ENCODE measurements around the gene CYP4Z1.
"Not testable (repeated sequence)": the region's sequence is repeated elsewhere in the genome, so short reads cannot be mapped to it uniquely, and the experiment has no call there.

CYP4Z1 gene

DNA sequence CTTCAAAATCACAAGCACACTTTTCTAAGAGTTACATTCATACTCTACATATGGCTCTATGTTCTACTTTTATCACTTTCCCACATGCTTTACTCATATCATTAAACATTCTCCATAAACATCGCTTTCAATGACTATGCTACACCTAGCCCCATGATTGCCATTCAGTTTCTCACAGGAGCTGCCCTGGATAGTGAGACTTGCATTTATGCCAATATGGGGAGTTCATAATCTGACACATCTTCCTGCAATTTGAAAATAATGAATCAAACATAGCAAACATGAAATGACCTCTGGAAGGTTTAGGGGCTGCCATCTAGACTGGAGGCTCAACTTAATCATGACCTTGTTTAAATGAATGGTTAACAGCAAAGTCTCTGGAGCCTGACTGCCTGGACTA lies 61.2 kb downstream of the CYP4Z1 start:
- DNase-seq (ENCODE audit: low read depth in 2 of 2), result no peak

DNA sequence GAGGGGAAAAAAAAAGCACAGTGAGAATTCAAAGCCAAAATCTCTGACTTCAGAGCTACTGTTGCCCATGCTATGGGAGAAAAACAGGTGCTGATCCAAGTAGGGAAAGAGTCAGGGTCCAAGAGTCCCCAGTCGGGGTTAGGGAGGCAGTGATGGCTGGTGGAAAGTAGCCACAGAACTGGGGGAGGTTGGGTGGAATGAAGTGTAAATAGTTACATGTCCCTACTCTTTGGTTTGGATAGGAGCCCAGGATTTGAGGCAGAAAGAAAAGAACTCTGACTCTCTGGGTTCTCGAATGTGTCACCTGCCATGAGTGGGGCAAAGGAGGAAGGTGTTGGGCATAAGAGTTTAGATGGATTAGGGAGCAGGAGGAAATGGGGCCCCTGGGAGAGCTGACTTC lies 61.8 kb downstream of the CYP4Z1 start:
- not testable (repeated sequence) for DNase-seq (ENCODE audit: low read depth in 2 of 2)

DNA sequence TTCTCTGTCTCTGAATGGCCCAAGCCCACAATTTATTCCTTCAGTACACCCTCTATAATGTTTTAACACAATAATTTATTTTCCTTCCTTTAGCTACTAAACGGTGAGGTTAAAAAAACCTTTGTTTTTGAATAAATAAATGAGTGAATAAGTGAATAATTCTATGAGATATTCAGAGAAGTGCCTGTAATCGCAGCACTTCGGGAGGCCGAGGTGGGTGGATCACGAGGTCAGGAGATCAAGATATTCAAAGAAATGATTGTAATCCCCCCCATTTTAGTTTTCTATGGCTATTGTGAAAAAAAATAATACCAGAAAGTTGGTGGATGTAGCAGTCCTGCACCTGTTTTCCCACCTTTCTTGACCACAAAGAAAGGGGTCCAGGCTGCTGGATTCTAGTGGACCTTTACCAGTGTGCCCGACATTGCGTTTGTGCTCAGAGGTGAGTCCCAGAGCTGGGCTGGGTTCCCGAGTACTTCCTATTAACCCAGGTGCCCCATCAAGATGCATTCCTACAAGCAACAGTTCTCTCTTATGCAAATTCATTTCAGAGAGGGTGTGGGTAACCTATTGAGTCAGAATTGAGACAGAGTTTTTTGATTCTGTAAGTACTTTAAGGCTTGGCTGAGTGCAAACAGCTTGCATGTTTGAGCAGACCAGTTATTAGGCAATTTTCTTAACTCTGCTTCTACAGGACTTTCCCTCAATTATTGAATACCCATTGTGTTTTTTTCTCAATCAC lies 62.6 kb downstream of the CYP4Z1 start:
- DNase-seq (ENCODE audit: low read depth in 2 of 2), result not testable (repeated sequence)

DNA sequence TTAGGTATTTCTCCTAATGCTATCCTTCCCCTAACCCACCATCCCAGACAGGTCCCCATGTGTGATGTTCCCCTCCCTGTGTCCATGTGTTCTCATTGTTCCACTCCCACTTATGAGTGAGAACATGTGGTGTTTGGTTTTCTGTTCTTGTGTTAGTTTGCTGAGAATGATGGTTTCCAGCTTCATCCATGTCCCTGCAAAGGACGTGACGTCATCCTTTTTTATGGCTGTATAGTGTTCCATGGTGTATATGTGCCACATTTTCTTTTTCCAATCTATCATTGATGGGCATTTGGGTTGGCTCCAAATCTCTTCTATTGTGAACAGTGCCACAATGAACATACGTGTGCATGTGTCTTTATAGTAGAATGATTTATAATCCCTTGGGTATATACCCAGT lies 65.6 kb downstream of the CYP4Z1 start:
- DNase-seq (ENCODE audit: low read depth in 2 of 2), result not testable (repeated sequence)

DNA sequence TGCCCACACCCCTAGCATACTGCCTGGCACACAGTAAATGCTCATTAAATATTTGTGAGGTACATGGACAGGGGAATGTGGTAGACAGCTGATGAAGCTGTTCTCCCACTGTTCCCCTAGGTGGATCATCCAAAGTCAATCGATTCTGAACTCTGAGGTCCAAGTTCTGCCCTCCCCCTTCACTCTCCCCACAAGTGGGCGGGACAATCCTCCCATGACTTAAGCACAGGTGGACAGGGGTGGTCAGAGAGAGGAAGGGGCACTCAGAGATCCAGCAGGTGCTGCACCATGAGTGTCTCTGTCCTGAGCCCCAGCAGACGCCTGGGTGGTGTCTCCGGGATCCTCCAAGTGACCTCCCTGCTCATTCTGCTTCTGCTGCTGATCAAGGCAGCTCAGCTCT lies 70.2 kb downstream of the CYP4Z1 start, which contains the start of gene CYP4A22:
Gene CYP4A22, plus strand, starts transcription at position 244 of the 400 bp plus-strand sequence. Its CDS starts 45 bp downstream, at position 289.
- DNase-seq (ENCODE audit: low read depth in 2 of 2), result no peak

DNA sequence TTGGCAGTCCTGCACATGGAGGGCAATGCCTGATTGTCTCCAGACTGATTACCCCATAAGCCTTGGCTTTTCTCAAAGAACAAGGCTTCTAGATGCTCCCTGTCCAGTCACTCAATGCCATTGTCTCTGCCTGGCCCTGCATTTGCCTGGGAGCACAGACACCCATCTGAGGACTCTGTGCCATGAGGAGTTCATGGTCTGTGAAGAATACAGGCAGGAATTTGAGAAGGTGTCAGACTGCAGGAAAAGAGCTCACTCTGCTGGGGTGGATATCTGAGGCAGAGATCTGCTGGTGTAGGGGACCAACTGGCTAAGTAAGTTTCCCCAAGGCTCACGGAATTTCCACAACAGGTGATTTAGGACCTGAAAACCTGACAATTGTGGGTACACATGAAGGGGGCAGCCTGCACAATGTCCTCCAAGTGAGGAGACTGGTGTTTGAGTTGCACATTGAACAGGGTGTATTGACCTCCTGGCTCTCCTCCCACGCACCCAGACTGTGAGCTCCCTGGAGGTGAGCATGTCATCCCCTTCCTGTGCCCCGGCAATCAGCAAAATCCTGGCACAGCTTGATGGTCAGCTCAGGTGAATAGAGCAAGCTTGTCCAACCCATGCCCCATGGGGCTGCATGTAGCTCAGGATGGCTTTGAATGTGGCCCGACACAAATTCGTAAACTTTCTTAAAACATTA lies 71.0 kb downstream of the CYP4Z1 start:
- no peak for DNase-seq (ENCODE audit: low read depth in 2 of 2)

DNA sequence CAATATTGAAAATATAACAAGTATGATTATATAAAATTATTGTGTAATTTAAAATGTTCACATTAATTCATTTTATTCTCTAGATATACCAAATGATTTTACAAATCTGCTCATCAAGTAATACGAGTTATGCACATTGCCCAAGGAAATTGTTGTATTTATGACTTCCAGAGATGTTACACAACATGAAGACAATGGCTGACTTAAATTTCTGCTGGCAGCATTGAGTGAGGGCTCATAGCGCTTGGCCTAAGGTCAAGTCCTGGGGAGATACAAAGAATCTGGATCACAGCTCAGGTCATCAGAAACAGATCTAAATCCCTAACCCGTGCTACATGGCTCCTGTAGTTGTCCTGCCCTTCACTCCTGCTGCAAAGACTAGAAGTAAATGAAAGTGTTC lies 73.3 kb downstream of the CYP4Z1 start:
- not testable (repeated sequence) for DNase-seq (ENCODE audit: low read depth in 2 of 2)

DNA sequence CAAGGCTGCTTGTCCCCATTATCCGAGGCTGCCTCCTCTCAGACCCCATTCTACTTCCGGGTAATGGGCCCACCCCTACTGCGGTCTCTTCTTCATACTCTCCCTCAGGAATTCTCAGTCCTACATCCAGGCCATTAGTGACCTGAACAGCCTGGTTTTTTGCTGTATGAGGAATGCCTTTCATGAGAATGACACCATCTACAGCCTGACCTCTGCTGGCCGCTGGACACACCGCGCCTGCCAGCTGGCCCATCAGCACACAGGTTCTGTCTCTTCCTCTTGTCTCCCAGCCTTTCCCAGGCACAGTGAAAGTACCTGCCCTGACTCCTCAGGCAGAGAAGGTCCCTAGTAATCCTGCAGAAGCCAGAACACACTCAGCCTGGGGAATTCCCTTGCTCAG lies 76.6 kb downstream of the CYP4Z1 start:
- not testable (repeated sequence) for DNase-seq (ENCODE audit: low read depth in 2 of 2)

DNA sequence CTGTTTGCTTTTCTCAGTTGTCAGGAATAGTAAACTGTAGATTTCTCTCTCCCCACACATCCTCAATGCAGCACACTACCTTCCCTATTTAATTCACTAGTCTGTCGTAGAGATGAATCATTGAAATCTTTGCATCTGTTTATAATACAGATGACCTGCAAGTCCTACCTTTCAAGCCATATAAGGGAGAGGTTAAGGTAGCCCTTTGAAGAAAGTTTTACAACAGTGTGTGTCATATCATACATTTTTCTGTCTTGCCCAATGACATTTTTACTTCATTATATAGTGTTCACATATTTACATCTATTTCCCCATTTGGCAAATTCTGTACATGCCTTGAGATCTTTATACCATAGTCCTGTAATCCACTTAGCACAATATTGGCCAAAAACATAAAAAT lies 79.5 kb downstream of the CYP4Z1 start:
- not testable (repeated sequence) for DNase-seq (ENCODE audit: low read depth in 2 of 2)

DNA sequence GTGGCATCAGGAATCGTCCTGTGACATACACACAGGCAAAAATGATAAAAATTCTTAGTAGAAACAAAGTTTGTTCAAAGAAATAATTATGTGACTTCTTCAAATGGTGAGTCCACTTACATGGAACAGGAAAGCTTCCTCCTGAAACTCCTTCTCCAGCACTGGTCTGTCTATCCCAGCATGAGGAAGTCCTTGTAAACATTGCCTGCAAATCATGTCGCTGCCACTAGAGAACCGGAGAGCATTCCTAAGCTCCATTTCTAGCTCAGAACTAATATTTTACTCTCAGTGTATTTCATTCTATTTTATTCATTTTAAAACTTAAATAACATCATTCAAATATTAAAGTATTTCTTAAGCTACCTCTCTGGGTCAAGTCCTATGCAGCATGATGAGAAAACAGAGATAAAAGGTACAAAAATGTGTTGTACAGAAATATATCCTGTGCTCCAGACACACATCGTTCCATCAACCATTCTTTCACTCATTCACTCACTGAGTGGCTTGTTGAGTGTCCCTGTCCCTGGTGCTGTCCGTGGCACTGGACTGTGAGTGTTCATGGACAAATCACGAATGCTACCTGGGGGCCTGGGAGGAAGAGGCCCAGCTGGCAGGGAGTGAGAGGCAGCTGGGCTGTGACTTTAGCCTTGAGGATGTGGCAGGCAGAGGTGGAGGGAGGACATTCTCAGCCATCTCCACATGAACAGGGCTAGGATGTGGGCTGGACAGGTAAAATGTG lies 80.2 kb downstream of the CYP4Z1 start:
- no peak for DNase-seq (ENCODE audit: low read depth in 2 of 2)

DNA sequence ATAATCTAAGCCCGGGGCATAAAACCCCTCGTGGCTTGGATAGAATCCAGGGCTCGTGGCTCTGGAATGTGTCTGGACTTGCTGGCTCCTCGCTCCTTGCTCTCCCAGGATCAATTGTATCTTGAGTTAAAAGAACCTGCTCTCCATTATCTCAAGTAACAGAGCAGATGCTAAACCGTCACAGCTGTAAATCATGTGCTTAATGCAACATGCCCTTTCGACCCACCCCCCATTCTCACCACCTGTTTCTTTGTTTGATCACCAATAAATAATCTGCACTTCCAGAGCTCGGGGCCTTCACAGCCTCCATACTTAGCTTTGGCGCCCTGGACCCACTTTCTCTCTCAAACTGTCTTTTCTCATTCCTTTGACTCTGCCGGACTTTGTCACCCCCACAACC lies 82.1 kb downstream of the CYP4Z1 start:
- not testable (repeated sequence) for DNase-seq (ENCODE audit: low read depth in 2 of 2)

DNA sequence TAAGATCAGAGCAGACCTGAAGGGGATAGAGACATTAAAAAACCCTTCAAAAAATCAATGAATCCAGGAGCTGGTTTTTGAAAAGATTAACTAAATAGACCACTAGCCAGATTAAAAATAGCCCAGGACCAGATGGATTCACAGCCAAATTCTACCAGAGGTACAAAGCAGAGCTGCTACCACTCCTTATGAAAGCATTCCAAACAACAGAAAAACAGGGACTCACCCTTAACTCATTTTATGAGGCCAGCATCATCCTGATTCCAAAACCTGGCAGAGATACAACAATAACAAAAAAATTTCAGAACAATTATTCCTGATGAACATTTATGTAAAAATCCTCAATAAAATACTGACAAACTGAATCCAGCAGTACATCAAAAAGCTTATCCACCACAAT lies 89.4 kb downstream of the CYP4Z1 start:
- DNase-seq (ENCODE audit: low read depth in 2 of 2), result not testable (repeated sequence)

DNA sequence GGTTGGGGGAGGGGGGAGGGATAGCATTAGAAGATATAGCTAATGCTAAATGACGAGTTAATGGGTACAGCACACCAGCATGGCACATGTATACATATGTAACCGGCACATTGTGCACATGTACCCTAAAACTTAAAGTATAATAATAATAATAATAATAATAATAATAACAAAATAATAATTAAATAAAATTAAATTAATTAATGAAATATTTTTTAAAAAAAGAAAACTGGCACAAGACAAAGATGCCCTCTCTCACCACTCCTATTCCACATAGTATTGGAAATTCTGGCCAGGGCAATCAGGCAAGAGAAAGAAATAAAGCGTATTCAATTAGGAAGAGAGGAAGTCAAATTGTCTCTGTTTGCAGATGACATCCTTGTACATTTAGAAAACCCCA lies 90.9 kb downstream of the CYP4Z1 start:
- DNase-seq (ENCODE audit: low read depth in 2 of 2), result not testable (repeated sequence)

DNA sequence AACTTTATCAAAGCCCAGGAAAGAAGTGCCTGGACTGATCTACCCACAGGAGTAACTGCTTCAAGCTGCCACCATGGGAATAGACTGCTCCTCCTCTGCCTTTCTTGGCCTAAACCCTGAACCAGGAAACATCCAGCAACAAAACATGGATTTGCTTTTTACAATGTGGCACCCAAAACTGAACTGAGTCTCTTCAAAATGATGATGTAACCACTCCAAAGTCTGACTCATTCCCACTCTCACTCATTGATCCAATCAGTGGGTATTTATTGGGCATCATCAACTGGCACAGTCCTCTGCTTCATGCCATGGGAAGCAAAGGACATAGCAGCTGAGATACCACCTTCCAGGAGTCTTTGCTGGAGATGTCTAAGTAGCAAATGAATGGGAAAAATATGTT lies 93.7 kb downstream of the CYP4Z1 start:
- no peak for DNase-seq (ENCODE audit: low read depth in 2 of 2)

DNA sequence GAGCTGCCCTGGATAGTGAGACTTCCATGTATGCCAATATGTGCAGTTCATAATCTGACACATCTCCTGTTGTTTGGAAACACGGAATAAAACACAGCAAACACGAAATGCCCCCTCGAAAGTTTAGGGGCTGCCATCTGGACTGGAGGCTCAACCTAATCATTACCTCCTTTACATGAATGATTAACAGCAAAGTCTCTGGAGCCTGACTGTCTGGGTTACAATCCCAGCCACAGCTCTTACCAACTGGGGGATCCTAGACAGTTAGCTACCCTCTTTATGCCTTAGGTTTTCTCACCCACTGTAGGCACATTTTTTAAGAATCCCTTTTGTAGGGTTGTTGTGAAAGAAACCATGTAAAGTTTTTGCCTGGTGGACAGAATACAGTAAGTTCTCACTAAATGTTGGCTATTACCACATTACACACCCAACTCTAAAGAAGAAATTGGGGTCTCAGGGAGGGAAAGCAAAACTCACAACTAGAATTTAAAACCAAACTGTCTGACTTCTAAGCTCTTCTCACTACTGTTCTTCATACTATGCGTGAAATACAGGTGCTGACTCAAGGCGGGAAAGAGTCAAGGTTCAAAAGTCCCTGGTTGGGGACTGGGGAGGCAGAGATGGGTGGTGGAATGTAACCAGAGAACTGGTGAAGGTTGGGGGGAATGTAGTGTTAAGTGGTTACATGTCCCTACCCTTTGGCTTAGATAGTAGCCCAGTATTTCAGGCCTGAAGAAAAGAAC lies 94.4 kb downstream of the CYP4Z1 start:
- DNase-seq (ENCODE audit: low read depth in 2 of 2), result no peak

DNA sequence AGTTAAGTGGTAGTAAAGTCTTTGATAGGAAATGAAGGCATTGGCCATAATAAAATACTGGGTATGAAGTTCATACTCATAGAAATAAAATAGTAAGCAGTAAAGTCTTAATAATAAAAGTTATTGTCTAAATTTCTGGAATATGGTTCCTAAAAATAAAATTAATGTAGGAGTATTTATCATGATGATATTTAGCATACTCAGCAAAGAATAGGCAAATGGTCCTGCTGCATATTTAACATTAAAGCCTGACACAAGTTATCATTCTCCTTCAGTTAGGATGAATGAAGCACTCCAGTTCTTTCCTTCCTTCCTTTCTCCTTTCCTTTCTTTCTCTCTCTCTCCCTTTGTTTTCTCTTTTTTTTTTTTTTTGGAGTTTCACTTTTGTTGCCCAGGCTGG lies 97.5 kb downstream of the CYP4Z1 start:
- no peak for DNase-seq (ENCODE audit: low read depth in 2 of 2)

All from activated CD8-positive, alpha-beta memory T cell treated with anti-CD3 and anti-CD28 coated beads for 4 hours (primary cell).